Panc1 (cell line): Measurements from ENCODE around the gene CIPC. TPM values are rescaled to one million over a fixed set of nuclear protein-coding genes. Genes with fewer than 3 reads are reported as not detected.

Experiments
- ATAC-seq: fragments of 200-7000 bp; cut with Tn5 transposase; 2 replicates; pipeline ENCODE4 v1.9.1; 2020; ENCODE audit warnings: mild to moderate bottlenecking, moderate library complexity
- BruUV-seq: library from RNA; stranded (reverse); fragments of 400-500 nt; replicated peaks from 2 replicates; lab custom pipeline; 2021; lab: Mats Ljungman, UMichigan
- CTCF ChIA-PET: fragments of 300-600 bp; sonication (Branson Sonifier 250); formaldehyde crosslinking; loops from one replicate; lab custom pipeline; 2022; ENCODE audit warnings: antibody characterized with exemption; lab: Charles Lee
- POLR2A ChIA-PET: fragments of 300-600 bp; sonication (Branson Sonifier 250); formaldehyde crosslinking; loops from one replicate; lab custom pipeline; 2022; ENCODE audit warnings: antibody characterized with exemption; lab: Charles Lee
- DNase-seq: peaks from one replicate; pipeline ENCODE4 v3.0.0-alpha.2; 2010; ENCODE audit warnings: low read depth, low spot score
- H3K27ac ChIP-seq: 2 replicates; pipeline ENCODE4 v1.5.1; 2011; ENCODE audit warnings: mild to moderate bottlenecking, low read length, inconsistent platforms
- H3K27me3 ChIP-seq: fragments of 200-500 bp; sonication (Bioruptor generic); 2 replicates; pipeline ENCODE4 v1.6.0; 2014; ENCODE audit warnings: low read length, inconsistent platforms; ENCODE audit not compliant: control insufficient read depth, insufficient read depth
- H3K36me3 ChIP-seq: fragments of 200-500 bp; sonication (Bioruptor generic); 2 replicates; pipeline ENCODE4 v1.5.1; 2014; ENCODE audit warnings: inconsistent platforms, mild to moderate bottlenecking, low read length, moderate library complexity; ENCODE audit not compliant: control insufficient read depth, insufficient read depth
- H3K4me1 ChIP-seq: 2 replicates; pipeline ENCODE4 v1.5.1; 2011; ENCODE audit warnings: inconsistent platforms, mild to moderate bottlenecking, low read length, moderate library complexity; ENCODE audit not compliant: control insufficient read depth, insufficient read depth
- H3K4me3 ChIP-seq, 2 experiments: 2 replicates each; pipeline ENCODE4 v1.5.1; 2011 to 2012; ENCODE audit warnings: low read depth in 2 of 2, low read length in 2 of 2, mild to moderate bottlenecking in 2 of 2, inconsistent platforms in 1 of 2, moderate library complexity in 1 of 2
- H3K9me3 ChIP-seq: fragments of 200-500 bp; sonication (Bioruptor generic); 2 replicates; pipeline ENCODE4 v1.5.1; 2014; ENCODE audit warnings: low read depth, mild to moderate bottlenecking, inconsistent platforms, low read length, moderate library complexity; ENCODE audit not compliant: control insufficient read depth, insufficient read depth
- CTCF ChIP-seq: fragments of 450-650 bp; IDR thresholded peaks from 2 replicates; pipeline ENCODE4 v1.5.1; 2017; ENCODE audit warnings: mild to moderate bottlenecking
- POLR2AphosphoS5 ChIP-seq: IDR thresholded peaks from 2 replicates; pipeline ENCODE4 v1.6.1; 2012; ENCODE audit warnings: mild to moderate bottlenecking, low read depth, low read length, moderate library complexity
- REST ChIP-seq, 2 experiments: IDR thresholded peaks; 2 replicates each; pipeline ENCODE4 v1.6.1; 2011 to 2012; ENCODE audit warnings: low read depth in 2 of 2, control low read depth in 1 of 2, low read length in 1 of 2, mild to moderate bottlenecking in 1 of 2, moderate library complexity in 1 of 2; ENCODE audit not compliant: insufficient read depth in 1 of 2
- SIN3A ChIP-seq: IDR thresholded peaks from 2 replicates; pipeline ENCODE4 v1.6.1; 2012; ENCODE audit warnings: low read depth, mild to moderate bottlenecking, low read length, moderate library complexity, borderline replicate concordance; ENCODE audit not compliant: insufficient read depth
- TCF7L2 ChIP-seq: IDR thresholded peaks from 2 replicates; pipeline ENCODE4 v1.6.1; 2011; ENCODE audit warnings: mild to moderate bottlenecking, low read depth, low read length, inconsistent platforms
- in situ Hi-C: cut with HindIII; loops from 2 replicates; pipeline ENCODE4 v1.10.0; 2016; ENCODE audit warnings: low sequenced_read_pairs, low pct_unique_long_range_greater_than_20kb
- intact Hi-C: fragments of 100-400 bp; cut with micrococcal nuclease; formaldehyde crosslinking; loops from one replicate; pipeline ENCODE4 v1.10.0; 2022; ENCODE audit not compliant: unreplicated experiment
- total RNA-seq: library from RNA; stranded (reverse); gene quantifications from one replicate; pipeline ENCODE4 v1.2.1, GENCODE V29; 2021; ENCODE audit not compliant: unreplicated experiment

CIPC gene
- total RNA-seq, 1 experiment from 2014 or later, result 20.3 TPM

GRCh38 chr14:77123381-77124325 is 25.6 kb downstream of the CIPC start:
- H3K9me3 ChIP-seq, result no peaks in the 10 kb centered on the region
- H3K27me3 ChIP-seq, result no peaks in the 10 kb centered on the region; the same call in 1 of the 2 replicates
- DNase-seq (no peak), ATAC-seq (peak; percentile 50; the same call in 1 of the 2 replicates)
- H3K27ac ChIP-seq, result no peak overlapping the region
- in situ Hi-C loops (no loop called here), intact Hi-C loops (no loop called here)
- no peaks in the 10 kb centered on the region for H3K4me1 ChIP-seq
- CTCF ChIA-PET, result interaction anchor here (0.6 kb wide), 1 partner anchor 63 kb away, joined by 4 read pairs; no protein-coding TSS in a partner anchor
- BruUV-seq, result no TSS peak
- H3K36me3 ChIP-seq, result no peaks in the 10 kb centered on the region
- POLR2A ChIA-PET, result interaction anchor here (0.5 kb wide), 1 partner anchor 251 kb away, joined by 10 read pairs; no protein-coding TSS in a partner anchor
- TF ChIP-seq SIN3A, result no peak
- TF ChIP-seq CTCF, result no peak
- no peak for TF ChIP-seq REST (IDR thresholded peaks at IDR 0.05; ENCODE audit: insufficient read depth in 1 of 2, low read depth in 2 of 2, low read length in 1 of 2)
- TF ChIP-seq TCF7L2, result no peak
- no peak overlapping the region for H3K4me3 ChIP-seq

- in situ Hi-C loops (no loop called here), intact Hi-C loops (no loop called here)
- no peaks in the 10 kb centered on the region for H3K36me3 ChIP-seq
- ATAC-seq, result peak; percentile 89
- DNase-seq, result no peak
- H3K4me3 ChIP-seq, result peak overlapping the region; percentile 39 to 55
- POLR2A ChIA-PET, result no interaction called here
- CTCF ChIA-PET, result interaction anchor here (0.6 kb wide), 1 partner anchor 64 kb away, joined by 4 read pairs; no protein-coding TSS in a partner anchor
- no peaks in the 10 kb centered on the region for H3K9me3 ChIP-seq
- no peaks in the 10 kb centered on the region; the same call in 1 of the 2 replicates for H3K27me3 ChIP-seq
- H3K27ac ChIP-seq, result no peak overlapping the region
- no TSS peak for BruUV-seq
- TF ChIP-seq POLR2AphosphoS5, result no peak
- peak; percentile 94 for TF ChIP-seq CTCF
- no peak for TF ChIP-seq SIN3A
- H3K4me1 ChIP-seq, result no peaks in the 10 kb centered on the region
Measured at GRCh38 chr14:77124345-77125280, 26.6 kb downstream of the CIPC start.
